Activated CD8-positive, alpha-beta memory T cell treated with anti-CD3 and anti-CD28 coated beads, Interleukin-2, amount 50 U/mL, for 4 hours (primary cell): ENCODE data around the gene RNF17.
A peak's percentile ranks its signal among the peaks of the same experiment; 100 is the strongest.

ENCODE experiments used
- DNase-seq: peaks from one replicate; pipeline ENCODE4 v3.0.0-alpha.2; 2020

Gene RNF17

DNA sequence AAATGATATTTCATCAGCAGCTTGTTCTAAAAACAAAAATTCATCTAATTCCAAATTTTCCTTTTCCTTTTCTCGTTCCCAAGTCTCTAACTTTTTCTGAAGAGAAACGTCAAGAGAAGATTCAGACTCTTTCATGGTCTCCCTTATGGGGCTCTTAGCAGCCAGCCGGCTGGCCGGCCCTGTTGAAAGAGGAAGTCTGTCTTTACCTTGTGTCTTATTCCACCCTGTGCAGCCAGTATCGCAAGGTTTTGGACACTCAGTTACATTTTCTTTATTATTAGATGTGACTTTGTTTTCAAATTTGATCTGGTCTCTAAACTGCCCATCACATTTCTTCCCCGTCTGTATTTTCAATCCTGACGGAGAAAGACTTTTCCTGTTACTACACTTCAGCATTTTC is 142.3 kb downstream of the RNF17 start:
- no peak for DNase-seq

- DNase-seq: no peak
Observed at GRCh38 chr13:24910502-24911132, 146.6 kb downstream of the RNF17 start.

DNA sequence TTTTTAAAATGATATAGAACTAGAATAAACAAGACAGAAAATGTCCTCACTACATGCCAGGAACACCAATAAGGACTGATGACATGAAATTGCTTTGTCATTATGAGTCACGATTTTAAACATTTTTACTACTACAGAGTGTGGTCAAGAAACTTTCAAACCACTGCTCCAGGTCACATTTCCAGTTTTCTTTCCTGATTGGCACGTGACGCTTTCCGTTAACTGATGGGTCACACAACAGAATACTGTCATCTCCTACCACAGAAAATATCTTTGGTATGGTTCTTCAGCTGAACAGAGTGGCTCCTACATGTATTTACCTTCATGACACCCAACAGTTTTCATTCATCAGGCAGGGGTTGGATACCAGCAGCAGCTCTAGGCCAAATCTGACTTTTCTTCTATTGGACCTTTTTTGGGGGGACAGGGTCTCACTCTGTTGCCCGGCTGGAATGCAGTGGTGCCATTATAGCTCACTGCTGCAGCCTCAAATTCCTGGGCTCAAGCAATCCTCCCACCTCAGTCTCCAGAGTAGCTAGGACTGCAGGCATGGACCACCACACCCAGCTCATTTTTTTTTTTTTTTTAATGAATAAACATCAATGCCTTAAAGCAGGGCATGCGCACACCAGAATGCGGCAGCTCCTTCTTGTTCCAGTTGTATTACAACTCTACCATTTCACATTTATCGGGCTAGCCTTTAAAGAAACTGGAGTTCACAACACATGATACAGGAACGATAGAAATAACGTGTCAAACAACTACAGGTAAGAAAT is 147.4 kb downstream of the RNF17 start:
- no peak for DNase-seq

- DNase-seq: no peak
Observed at GRCh38 chr13:24916464-24916863, 152.5 kb downstream of the RNF17 start.

DNA sequence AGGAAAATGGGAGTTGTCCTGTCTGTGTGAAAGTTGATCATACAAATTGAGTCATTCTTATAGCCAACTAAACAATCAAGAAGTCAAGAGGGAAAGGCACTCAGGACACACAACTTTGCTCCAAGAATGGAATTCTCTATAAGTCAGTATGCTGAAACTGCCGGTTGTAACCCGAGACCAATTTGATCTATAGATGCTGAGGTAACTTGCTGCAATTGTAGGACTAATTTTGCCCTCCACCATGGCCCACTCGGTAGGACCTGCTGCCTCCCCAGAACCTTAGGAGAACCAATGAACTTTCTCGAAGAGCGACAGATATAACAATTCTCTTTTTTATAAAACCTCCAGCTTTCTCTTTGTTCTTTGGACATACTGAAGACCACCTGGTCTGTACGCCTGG is 157.0 kb downstream of the RNF17 start:
- no peak for DNase-seq

- no peak for DNase-seq
Observed at GRCh38 chr13:24921881-24922280, 157.9 kb downstream of the RNF17 start.

- no peak for DNase-seq
Observed at GRCh38 chr13:24922387-24922744, 158.4 kb downstream of the RNF17 start.

GRCh38 chr13:24922745-24923591 is 159.0 kb downstream of the RNF17 start:
- peak; percentile 92 for DNase-seq

DNA sequence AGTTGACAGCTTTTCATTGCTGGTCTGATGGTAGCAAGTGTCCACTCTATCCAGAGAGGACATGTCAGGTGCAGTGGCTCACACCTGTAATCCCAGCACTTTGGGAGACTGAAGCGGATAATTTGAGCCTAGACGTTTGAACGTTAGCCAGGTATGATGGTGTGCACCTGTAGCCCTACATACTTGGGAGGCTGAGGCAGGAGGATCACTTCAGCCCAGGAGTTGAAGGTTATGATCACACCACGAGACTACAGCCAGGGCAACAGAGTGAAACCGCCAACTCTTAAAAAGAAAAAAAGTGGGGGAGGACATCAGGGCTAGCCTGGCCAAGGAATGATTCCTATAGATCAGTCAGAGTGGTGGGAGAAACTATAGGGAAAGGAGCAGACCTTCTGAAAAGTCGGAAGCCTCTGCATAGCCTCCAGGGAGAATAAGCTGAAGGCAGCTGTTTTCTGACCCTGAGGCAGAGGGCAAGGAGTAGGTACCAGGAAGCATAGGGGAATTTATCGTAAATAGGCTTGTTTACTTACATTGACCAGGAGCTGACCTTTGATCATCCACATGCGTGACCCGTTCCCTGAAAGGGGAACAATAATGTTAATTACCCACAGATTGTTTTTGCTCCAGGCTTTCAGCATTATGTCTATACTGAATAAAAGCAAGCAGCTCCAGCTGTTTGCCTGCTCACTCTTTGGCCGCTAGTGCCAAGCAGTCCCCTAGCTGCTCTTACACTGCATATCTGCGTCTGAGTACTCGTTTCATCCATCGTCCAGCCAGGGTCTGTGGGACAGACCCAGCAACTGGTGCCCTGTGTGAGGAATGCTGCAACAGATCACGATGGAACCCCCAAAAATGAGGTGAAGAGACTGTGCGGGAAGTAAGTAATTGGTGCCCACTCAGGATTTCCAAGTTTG is 161.6 kb downstream of the RNF17 start:
- no peak for DNase-seq

DNA sequence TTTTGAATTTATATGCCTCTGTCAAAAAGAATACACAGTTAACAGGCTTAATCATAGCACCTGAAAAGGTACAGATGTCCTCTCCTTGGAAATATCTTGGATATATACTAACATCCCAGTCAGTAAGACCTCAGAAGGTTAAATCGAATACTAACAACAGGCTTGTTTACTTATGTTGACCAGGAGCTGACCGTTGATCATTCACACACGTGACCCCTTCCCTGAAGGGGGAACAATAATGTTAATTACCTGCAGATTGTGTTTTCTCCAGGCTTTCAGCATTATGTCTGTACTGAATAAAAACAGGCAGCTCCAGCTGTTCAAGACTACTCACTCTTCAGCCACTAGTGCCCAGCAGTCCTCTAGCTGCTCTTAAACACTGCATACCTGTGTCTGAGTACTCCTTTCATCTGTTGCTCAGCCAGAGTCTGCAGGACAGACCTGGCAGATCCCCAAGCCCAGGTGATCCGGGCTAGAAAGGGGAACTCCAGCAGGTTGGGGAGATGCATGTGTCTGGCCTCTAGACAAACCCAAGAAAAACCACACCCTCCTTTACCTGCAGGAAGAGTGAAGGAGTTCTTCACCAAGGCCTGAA is 163.9 kb downstream of the RNF17 start:
- no peak for DNase-seq

DNA sequence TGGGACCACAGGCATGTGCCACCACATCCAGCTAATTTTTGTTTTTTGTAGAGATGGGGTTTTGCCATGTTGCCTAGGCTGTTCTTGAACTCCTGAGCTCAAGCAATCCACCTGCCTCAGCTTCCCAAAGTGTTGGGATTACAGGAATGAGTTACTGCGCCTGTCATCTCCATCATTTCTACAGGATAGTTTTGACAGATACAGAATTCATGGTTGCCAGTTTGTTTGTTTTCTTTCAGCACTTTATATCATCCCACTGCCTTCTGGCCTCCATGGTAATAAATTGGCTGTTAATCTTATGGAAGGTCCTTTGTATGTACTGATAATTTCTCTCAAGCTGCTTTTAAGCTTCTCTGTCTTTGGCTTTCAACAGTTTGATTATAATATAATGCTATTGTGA is 165.2 kb downstream of the RNF17 start:
- no peak for DNase-seq
